PFSK-1 (cell line): Measurements from ENCODE around the gene MBNL1.

Source experiments
- FOXP2 ChIP-seq: optimal IDR thresholded peaks from 2 replicates; pipeline ENCODE3; 2011; ENCODE audit warnings: borderline replicate concordance, control low read depth, inconsistent platforms; ENCODE audit not compliant: insufficient read depth; ENCODE audit errors: extremely low read length, extremely low read depth
- POLR2AphosphoS5 ChIP-seq: IDR thresholded peaks from 2 replicates; pipeline ENCODE4 v1.6.1; 2012; ENCODE audit warnings: low read depth, mild to moderate bottlenecking, control low read depth, low read length, moderate library complexity
- SIN3A ChIP-seq: IDR thresholded peaks from 2 replicates; pipeline ENCODE4 v1.6.1; 2012; ENCODE audit warnings: mild to moderate bottlenecking, low read length, moderate library complexity, borderline replicate concordance; ENCODE audit not compliant: insufficient read depth
- TAF1 ChIP-seq: IDR thresholded peaks from 2 replicates; pipeline ENCODE4 v1.6.1; 2012; ENCODE audit warnings: low read length, control low read depth, borderline replicate concordance; ENCODE audit not compliant: insufficient read depth
- TF ChIP-seq, protein P1 (sequence below), 2 experiments: IDR thresholded peaks; 2 replicates each; pipeline versions ENCODE4 v1.6.1 to v1.8.0; 2011 to 2012; ENCODE audit warnings: low read depth in 2 of 2, low read length in 2 of 2, control low read depth in 1 of 2, inconsistent platforms in 1 of 2, mild to moderate bottlenecking in 1 of 2, moderate library complexity in 1 of 2; ENCODE audit not compliant: insufficient read depth in 1 of 2

The MBNL1 gene

DNA sequence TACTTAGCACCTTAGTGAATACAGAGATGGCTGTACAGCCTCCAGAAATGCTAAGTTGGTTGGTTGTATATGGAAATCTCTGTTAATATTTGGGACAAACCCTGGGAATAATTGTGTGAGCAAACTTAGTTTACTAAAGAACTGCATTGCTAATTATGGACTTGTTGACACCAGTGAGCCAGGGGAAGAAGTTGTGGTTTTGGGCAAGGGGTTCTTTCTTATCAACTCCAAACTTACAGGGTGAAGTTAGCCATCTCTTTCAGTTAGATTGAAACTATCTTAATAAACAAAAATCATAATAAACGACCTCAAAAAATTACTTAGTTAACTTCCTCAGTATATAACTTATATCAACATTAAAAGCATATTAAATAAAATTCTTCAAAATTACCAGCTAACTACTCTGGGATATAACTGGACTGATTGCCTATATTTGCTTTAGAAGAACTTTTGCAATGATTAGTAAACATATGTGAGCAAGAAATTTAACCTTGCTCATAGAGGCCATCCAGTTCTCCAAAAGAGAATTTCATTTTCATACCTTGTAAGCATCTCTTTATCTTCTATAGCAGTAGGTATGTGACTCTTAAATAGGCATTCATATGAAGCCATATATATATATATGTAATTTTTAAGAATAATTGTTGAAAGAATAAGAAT is 24.7 kb downstream of the MBNL1 start:
- TF ChIP-seq, protein P1, sequence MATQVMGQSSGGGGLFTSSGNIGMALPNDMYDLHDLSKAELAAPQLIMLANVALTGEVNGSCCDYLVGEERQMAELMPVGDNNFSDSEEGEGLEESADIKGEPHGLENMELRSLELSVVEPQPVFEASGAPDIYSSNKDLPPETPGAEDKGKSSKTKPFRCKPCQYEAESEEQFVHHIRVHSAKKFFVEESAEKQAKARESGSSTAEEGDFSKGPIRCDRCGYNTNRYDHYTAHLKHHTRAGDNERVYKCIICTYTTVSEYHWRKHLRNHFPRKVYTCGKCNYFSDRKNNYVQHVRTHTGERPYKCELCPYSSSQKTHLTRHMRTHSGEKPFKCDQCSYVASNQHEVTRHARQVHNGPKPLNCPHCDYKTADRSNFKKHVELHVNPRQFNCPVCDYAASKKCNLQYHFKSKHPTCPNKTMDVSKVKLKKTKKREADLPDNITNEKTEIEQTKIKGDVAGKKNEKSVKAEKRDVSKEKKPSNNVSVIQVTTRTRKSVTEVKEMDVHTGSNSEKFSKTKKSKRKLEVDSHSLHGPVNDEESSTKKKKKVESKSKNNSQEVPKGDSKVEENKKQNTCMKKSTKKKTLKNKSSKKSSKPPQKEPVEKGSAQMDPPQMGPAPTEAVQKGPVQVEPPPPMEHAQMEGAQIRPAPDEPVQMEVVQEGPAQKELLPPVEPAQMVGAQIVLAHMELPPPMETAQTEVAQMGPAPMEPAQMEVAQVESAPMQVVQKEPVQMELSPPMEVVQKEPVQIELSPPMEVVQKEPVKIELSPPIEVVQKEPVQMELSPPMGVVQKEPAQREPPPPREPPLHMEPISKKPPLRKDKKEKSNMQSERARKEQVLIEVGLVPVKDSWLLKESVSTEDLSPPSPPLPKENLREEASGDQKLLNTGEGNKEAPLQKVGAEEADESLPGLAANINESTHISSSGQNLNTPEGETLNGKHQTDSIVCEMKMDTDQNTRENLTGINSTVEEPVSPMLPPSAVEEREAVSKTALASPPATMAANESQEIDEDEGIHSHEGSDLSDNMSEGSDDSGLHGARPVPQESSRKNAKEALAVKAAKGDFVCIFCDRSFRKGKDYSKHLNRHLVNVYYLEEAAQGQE (IDR thresholded peaks at IDR 0.05; ENCODE audit: insufficient read depth in 1 of 2, low read depth in 2 of 2, low read length in 2 of 2), result no peak
- no peak for TF ChIP-seq FOXP2
- TF ChIP-seq TAF1, result no peak
- TF ChIP-seq POLR2AphosphoS5, result no peak
- no peak for TF ChIP-seq SIN3A

DNA sequence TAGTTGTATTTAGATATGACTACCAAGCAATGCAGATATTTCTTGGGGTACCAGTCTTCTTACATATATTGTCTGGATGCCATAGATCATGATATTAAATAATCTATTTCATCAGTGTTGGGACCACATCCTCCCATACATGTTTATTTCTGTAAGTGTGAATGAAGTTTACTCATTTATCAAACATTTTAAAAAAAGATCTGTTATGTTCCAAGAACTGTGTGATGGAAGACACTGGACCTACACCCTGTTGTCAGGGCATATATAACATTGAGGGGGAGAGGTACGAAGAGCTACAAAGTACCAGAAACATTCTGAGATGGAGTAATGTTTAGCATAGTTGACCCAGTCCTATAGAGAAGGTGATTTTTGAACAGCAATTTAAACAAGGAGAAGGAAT is 26.6 kb downstream of the MBNL1 start:
- TF ChIP-seq POLR2AphosphoS5 (no peak), TAF1 (no peak), SIN3A (no peak), FOXP2 (no peak)
- TF ChIP-seq, protein P1 (IDR thresholded peaks at IDR 0.05; ENCODE audit: insufficient read depth in 1 of 2, low read depth in 2 of 2, low read length in 2 of 2), result no peak

DNA sequence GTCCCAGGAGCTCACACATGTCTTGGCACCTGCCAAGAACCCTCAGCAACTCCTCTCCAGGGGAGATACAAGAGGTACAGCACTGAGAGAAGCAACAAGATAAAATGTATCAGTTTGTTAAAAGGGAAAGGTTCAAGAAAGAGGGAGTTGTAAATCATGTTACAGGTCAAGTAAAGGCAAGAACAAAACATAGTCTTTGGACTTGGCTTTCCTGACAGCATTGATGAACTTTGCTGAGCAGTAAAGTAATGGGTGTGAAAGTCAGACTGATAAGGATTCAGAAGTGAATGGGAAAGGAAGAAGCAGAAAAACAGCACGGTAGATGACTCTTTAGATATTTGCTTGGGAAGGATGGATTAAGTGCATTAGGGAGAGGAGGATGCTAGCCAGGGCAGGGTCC is 27.1 kb downstream of the MBNL1 start:
- TF ChIP-seq, protein P1 (IDR thresholded peaks at IDR 0.05; ENCODE audit: insufficient read depth in 1 of 2, low read depth in 2 of 2, low read length in 2 of 2), result no peak

DNA sequence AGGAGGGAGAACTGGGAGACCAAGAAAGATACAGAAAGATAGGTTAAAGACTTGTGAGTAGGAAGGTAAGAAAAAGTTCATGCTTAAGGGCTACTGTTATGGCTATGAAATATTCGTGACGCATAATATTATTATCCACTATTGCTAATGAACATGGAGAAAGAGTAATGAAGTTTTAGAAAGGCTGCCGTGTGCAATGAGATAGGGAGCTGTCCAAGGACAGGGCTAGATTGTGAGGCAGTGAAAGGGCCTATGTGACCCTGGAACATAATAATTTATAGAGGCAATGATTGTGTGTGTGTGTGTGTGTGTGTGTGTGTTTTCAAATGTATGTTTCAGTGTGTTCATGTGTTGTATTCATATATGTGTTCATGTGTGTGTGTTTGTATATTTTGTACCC is 27.7 kb downstream of the MBNL1 start:
- TF ChIP-seq, protein P1 (IDR thresholded peaks at IDR 0.05; ENCODE audit: insufficient read depth in 1 of 2, low read depth in 2 of 2, low read length in 2 of 2), result peak in 1 of 2 experiments; percentile 76; a peak in 1 of 4 replicates
- no peak for TF ChIP-seq FOXP2

DNA sequence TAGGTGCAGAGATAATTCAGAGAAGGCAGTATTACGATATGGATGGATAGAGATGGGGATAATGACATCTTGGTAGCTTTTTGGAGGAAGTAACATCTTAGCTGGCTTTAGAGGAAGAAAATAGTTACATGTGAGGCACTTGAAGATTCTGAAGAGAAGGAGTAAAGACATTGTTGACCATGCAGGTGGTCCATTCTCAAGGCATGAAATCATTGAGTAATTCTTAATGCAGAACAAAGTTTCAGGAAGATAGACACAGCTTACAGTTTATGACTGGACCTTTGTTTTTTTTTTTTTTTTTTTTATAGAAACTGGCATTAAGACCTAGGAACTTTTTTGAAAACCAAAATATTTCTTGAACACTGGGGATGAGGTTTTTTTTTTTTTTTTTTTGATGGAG is 28.2 kb downstream of the MBNL1 start:
- TF ChIP-seq FOXP2, result no peak
- no peak for TF ChIP-seq POLR2AphosphoS5
- no peak for TF ChIP-seq SIN3A
- TF ChIP-seq TAF1, result no peak
- TF ChIP-seq, protein P1 (IDR thresholded peaks at IDR 0.05; ENCODE audit: insufficient read depth in 1 of 2, low read depth in 2 of 2, low read length in 2 of 2), result no peak
